Thoracic aorta (tissue), 2 donors: ENCODE data around the gene UPF1. TPM values are rescaled to one million over a fixed set of nuclear protein-coding genes. Genes with fewer than 3 reads are reported as not detected.

Experiments
- ATAC-seq: fragments of 150-250 bp; one replicate; pipeline ENCODE4 v1.8.0; 2017; ENCODE audit warnings: low read depth; ENCODE audit not compliant: insufficient number of reproducible peaks, low FRiP score
- DNase-seq: peaks from one replicate; pipeline ENCODE4 v3.0.0-alpha.2; 2020; ENCODE audit warnings: low spot score
- H3K27ac ChIP-seq, 2 donors: fragments of 200-600 bp; sonication (generic); 1 replicate in 1 of 2; 2 replicates in 1 of 2; pipeline ENCODE4 v1.5.1; 2016; ENCODE audit warnings: mild to moderate bottlenecking in 2 of 2, moderate library complexity in 2 of 2
- H3K27me3 ChIP-seq: fragments of 200-600 bp; sonication (generic); replicated peaks from 2 replicates; pipeline ENCODE4 v1.6.0; 2016; ENCODE audit warnings: mild to moderate bottlenecking; ENCODE audit not compliant: insufficient read depth
- H3K36me3 ChIP-seq: fragments of 200-600 bp; sonication (generic); one replicate; pipeline ENCODE4 v1.5.1; 2016
- H3K4me1 ChIP-seq, 2 donors: fragments of 200-600 bp; sonication (generic); 1 replicate in 1 of 2; 2 replicates in 1 of 2; pipeline versions ENCODE4 v1.5.1 to v1.6.0; 2016; ENCODE audit warnings: low read depth in 2 of 2, mild to moderate bottlenecking in 1 of 2; ENCODE audit not compliant: control insufficient read depth in 1 of 2
- H3K4me3 ChIP-seq: fragments of 200-600 bp; sonication (generic); 2 replicates; pipeline ENCODE4 v1.5.1; 2016; ENCODE audit warnings: mild to moderate bottlenecking
- H3K9me3 ChIP-seq: fragments of 200-600 bp; sonication (generic); 2 replicates; pipeline ENCODE4 v1.5.1; 2016
- total RNA-seq, 2 donors: library from RNA; depleted of rRNA; stranded (reverse); fragments of >200 nt; gene quantifications; one replicate each; pipeline versions ENCODE4 v1.1.0 to v1.2.3, GENCODE V29; 2016
- TF ChIP-seq, protein P1 (sequence below): fragments of 200-600 bp; sonication (generic); IDR thresholded peaks from one replicate; pipeline ENCODE4 v1.5.1; 2019; ENCODE audit warnings: antibody characterized with exemption

Gene UPF1
- total RNA-seq, 2 donors from 2014 or later, result 56.5 to 95.2 TPM

DNA sequence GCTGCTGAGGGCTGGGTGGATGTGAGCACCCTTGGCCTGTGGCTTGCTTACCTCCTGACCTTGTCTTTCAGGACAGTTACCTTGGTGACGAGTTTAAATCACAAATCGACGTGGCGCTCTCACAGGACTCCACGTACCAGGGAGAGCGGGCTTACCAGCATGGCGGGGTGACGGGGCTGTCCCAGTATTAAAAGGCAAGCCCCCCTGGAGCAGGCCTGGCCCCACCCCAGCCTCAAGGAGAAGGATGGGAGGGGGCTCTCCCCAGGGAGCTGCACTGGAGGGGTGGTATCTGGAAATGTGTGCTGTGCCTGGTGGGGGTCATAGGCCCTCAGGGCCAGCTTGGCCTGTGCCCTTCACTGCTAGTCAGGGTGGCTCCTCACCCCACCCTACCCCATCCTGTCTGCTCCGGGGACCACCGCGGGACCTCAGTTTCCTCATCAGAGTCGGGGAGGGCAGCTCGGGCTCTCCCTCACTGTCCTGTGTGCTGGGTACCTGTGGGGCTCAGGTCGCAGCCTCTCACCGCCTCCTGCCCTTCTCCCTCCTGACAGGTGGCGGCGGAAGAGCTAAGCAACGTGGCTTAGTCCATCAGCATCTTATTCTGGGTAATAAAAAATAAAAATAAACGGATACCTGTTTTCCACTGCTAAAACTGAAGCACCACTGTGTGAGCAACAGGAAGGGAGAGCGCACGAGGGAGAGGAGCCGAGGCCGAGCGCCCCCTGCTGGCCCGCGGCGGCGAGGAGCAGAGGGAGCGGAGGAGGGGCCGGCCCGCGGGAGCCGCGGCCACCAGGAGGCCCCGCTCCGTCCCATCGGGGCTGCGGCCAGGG is 34.4 kb downstream of the UPF1 start:
- no peaks in the 10 kb centered on the region for H3K27me3 ChIP-seq
- peaks cover 66% of the 10 kb centered on the region for H3K36me3 ChIP-seq
- no peak for ATAC-seq
- TF ChIP-seq, protein P1, sequence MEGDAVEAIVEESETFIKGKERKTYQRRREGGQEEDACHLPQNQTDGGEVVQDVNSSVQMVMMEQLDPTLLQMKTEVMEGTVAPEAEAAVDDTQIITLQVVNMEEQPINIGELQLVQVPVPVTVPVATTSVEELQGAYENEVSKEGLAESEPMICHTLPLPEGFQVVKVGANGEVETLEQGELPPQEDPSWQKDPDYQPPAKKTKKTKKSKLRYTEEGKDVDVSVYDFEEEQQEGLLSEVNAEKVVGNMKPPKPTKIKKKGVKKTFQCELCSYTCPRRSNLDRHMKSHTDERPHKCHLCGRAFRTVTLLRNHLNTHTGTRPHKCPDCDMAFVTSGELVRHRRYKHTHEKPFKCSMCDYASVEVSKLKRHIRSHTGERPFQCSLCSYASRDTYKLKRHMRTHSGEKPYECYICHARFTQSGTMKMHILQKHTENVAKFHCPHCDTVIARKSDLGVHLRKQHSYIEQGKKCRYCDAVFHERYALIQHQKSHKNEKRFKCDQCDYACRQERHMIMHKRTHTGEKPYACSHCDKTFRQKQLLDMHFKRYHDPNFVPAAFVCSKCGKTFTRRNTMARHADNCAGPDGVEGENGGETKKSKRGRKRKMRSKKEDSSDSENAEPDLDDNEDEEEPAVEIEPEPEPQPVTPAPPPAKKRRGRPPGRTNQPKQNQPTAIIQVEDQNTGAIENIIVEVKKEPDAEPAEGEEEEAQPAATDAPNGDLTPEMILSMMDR, result peak; percentile 94
- DNase-seq, result no peak
- H3K4me1 ChIP-seq, result no peaks in the 10 kb centered on the region
- H3K9me3 ChIP-seq, result no peaks in the 10 kb centered on the region
- H3K27ac ChIP-seq, result no peak overlapping the region
- H3K4me3 ChIP-seq, result no peak overlapping the region

GRCh38 chr19:18866800-18867123 is 35.0 kb downstream of the UPF1 start:
- Histone ChIP-seq H3K36me3 (peaks cover 60% of the 10 kb centered on the region), H3K9me3 (no peaks in the 10 kb centered on the region), H3K27ac (no peak overlapping the region), H3K27me3 (no peaks in the 10 kb centered on the region), H3K4me3 (no peak overlapping the region), H3K4me1 (no peaks in the 10 kb centered on the region)
- TF ChIP-seq, protein P1, result peak; percentile 9
- DNase-seq (no peak), ATAC-seq (no peak)

GRCh38 chr19:18867199-18867598 is 35.4 kb downstream of the UPF1 start:
- Histone ChIP-seq H3K27ac (no peak overlapping the region), H3K27me3 (no peaks in the 10 kb centered on the region), H3K4me1 (no peaks in the 10 kb centered on the region), H3K36me3 (peaks cover 56% of the 10 kb centered on the region), H3K9me3 (no peaks in the 10 kb centered on the region), H3K4me3 (no peak overlapping the region)
- TF ChIP-seq, protein P1, result no peak
- ATAC-seq (no peak), DNase-seq (no peak)

DNA sequence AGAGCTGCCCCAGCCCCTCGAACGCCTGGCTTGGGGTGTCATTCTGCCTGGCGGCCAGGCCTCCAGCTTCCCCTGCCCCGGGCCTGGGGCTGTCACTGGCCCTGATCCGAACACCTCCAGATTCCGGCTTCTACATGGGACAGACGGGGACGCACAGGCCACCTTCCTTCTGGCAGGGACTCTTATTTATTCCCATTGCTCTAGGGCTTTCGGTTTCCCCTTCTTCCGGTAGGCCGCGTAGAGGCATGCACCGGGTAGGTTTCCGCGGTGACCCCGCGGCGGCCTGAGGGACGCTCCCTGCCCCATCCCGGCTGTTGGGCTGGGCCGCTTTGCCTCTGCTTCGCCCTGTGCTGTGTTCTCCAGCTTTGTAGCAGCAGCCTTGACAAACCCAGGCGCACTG is 36.0 kb downstream of the UPF1 start:
- H3K27ac ChIP-seq, result no peak overlapping the region
- H3K36me3 ChIP-seq, result peaks cover 51% of the 10 kb centered on the region
- TF ChIP-seq, protein P1, result no peak
- no peak overlapping the region for H3K4me3 ChIP-seq
- no peak for ATAC-seq
- no peaks in the 10 kb centered on the region for H3K9me3 ChIP-seq
- no peak for DNase-seq
- no peaks in the 10 kb centered on the region for H3K4me1 ChIP-seq
- H3K27me3 ChIP-seq, result no peaks in the 10 kb centered on the region

GRCh38 chr19:18868380-18869022 is 36.7 kb downstream of the UPF1 start:
- DNase-seq (no peak), ATAC-seq (no peak)
- peaks cover 44% of the 10 kb centered on the region for H3K36me3 ChIP-seq
- TF ChIP-seq, protein P1, result no peak
- no peaks in the 10 kb centered on the region for H3K9me3 ChIP-seq
- no peaks in the 10 kb centered on the region for H3K4me1 ChIP-seq
- no peak overlapping the region for H3K4me3 ChIP-seq
- H3K27ac ChIP-seq, result no peak overlapping the region
- H3K27me3 ChIP-seq, result no peaks in the 10 kb centered on the region
